Astrocyte (in vitro differentiated cells and primary cell): ENCODE measurements around the gene PROM1. TPM values are rescaled to one million over a fixed set of nuclear protein-coding genes. Genes with fewer than 3 reads are reported as not detected.

Experiments used
- DNase-seq: peaks from one replicate; pipeline ENCODE4 v3.0.0-alpha.2; 2010; ENCODE audit warnings: low read depth
- FAIRE-seq: peaks from 2 replicates; lab custom pipeline; 2011; peaks lifted over from hg19 to GRCh38; lab: Jason Lieb, UNC
- H2AFZ ChIP-seq: 2 replicates; pipeline ENCODE4 v1.6.0; 2012; ENCODE audit warnings: low read depth, low read length, inconsistent platforms
- H3K27ac ChIP-seq: 2 replicates; pipeline ENCODE4 v1.5.1; 2011; ENCODE audit warnings: low read depth, low read length, inconsistent platforms
- H3K27me3 ChIP-seq: 2 replicates; pipeline ENCODE4 v1.6.0; 2011; ENCODE audit warnings: low read length, inconsistent platforms; ENCODE audit not compliant: insufficient read depth
- H3K36me3 ChIP-seq: 2 replicates; pipeline ENCODE4 v1.5.1; 2011; ENCODE audit warnings: low read length, inconsistent platforms; ENCODE audit not compliant: insufficient read depth
- H3K4me1 ChIP-seq: 2 replicates; pipeline ENCODE4 v1.5.1; 2011; ENCODE audit warnings: low read length, inconsistent platforms; ENCODE audit not compliant: insufficient read depth
- H3K4me2 ChIP-seq: 2 replicates; pipeline ENCODE4 v1.6.0; 2012; ENCODE audit warnings: low read length, inconsistent platforms
- H3K4me3 ChIP-seq: 2 replicates; pipeline ENCODE4 v1.5.1; 2011; ENCODE audit warnings: low read depth, mild to moderate bottlenecking, low read length, inconsistent platforms; ENCODE audit not compliant: insufficient read depth
- H3K79me2 ChIP-seq: 2 replicates; pipeline ENCODE4 v1.6.0; 2012; ENCODE audit warnings: mild to moderate bottlenecking, low read length, inconsistent platforms; ENCODE audit not compliant: insufficient read depth
- H3K9ac ChIP-seq: 2 replicates; pipeline ENCODE4 v1.6.0; 2012; ENCODE audit warnings: mild to moderate bottlenecking, low read length, inconsistent platforms
- H3K9me3 ChIP-seq: 2 replicates; pipeline ENCODE4 v1.5.1; 2012; ENCODE audit warnings: low read depth, mild to moderate bottlenecking, low read length, inconsistent platforms; ENCODE audit not compliant: insufficient read depth
- H4K20me1 ChIP-seq: 2 replicates; pipeline ENCODE4 v1.6.0; 2012; ENCODE audit warnings: low read length, inconsistent platforms; ENCODE audit not compliant: insufficient read depth
- H3K27ac Mint-ChIP-seq: one replicate; pipeline ENCODE4 v1.8.0; 2021; ENCODE audit warnings: mild to moderate bottlenecking, mixed read lengths; ENCODE audit not compliant: unreplicated experiment
- H3K27me3 Mint-ChIP-seq: one replicate; pipeline ENCODE4 v1.8.0; 2021; ENCODE audit warnings: low read depth, mixed read lengths; ENCODE audit not compliant: unreplicated experiment
- H3K36me3 Mint-ChIP-seq: one replicate; pipeline ENCODE4 v1.8.0; 2021; ENCODE audit warnings: low read depth, mixed read lengths; ENCODE audit not compliant: unreplicated experiment
- H3K4me1 Mint-ChIP-seq: one replicate; pipeline ENCODE4 v1.8.0; 2021; ENCODE audit warnings: low read depth, mixed read lengths; ENCODE audit not compliant: unreplicated experiment
- H3K4me3 Mint-ChIP-seq: one replicate; pipeline ENCODE4 v1.8.0; 2021; ENCODE audit warnings: mild to moderate bottlenecking, moderate library complexity, mixed read lengths; ENCODE audit not compliant: unreplicated experiment
- H3K9me3 Mint-ChIP-seq: one replicate; pipeline ENCODE4 v1.8.0; 2021; ENCODE audit warnings: mild to moderate bottlenecking, mixed read lengths; ENCODE audit not compliant: unreplicated experiment
- EZH2 ChIP-seq: IDR thresholded peaks from 2 replicates; pipeline ENCODE4 v1.6.1; 2012; ENCODE audit warnings: mild to moderate bottlenecking, low read length, inconsistent platforms; ENCODE audit not compliant: insufficient read depth
- total RNA-seq: library from RNA; stranded (reverse); gene quantifications from 2 replicates; pipeline ENCODE4 v1.2.1, GENCODE V29; 2021
- TF ChIP-seq, protein P1 (sequence below): IDR thresholded peaks from 2 replicates; pipeline ENCODE4 v1.5.1; 2011; ENCODE audit warnings: low read depth, mild to moderate bottlenecking, inconsistent platforms, low read length, moderate library complexity; ENCODE audit not compliant: insufficient read depth

The PROM1 gene
- total RNA-seq, 1 donor from 2014 or later = 34.5 TPM

DNA sequence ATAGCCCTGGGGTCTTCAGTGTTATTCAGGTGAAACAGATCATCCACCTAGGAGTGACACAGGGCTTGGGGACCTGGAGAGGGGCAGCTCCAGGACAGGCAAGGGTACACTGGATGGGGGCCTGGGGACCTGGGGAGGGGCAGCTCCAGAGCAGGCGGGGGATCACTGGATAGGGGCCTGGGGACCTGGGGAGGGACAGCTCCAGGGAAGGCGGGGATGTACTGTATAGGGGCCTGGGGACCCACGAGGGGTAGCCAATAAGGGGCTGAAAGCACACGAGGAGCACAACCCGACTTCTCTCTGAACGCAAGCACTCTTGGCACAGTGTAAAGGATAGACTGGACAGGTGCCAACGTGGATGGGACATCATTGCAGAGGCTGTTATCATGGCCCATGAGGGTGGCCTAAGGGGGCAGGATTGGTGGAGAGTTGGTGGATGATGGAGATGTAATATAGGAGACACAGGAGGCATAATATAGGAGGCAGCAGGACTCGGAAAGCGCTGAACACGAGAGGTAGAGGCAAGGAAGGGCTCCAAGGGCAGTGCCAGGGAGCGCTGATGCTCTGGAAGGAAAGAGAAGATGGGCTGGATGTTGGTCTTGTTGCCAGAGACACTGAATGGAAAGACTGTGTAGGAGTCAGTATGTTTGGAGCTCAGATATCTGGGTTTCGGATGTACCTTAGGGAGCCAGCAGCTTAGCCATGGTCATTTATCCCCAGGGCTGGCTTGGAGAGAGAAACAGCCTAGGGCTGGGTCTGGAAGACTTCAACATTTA, 82.9 kb downstream of the PROM1 start:
- H3K4me1 ChIP-seq = peaks cover 2% of the 10 kb centered on the region
- DNase-seq (no peak), FAIRE-seq (no peak)
- no peak overlapping the region for H3K27ac ChIP-seq
- H3K79me2 ChIP-seq = no peaks in the 10 kb centered on the region
- no peaks in the 10 kb centered on the region for H3K9me3 Mint-ChIP-seq
- no peaks in the 10 kb centered on the region for H3K36me3 ChIP-seq
- no peaks in the 10 kb centered on the region for H3K27me3 Mint-ChIP-seq
- peak overlapping the region; percentile 48 for H2AFZ ChIP-seq
- peaks cover 6% of the 10 kb centered on the region for H3K27me3 ChIP-seq
- no peak overlapping the region for H3K27ac Mint-ChIP-seq
- no peak overlapping the region for H3K4me3 Mint-ChIP-seq
- H3K4me2 ChIP-seq = no peak overlapping the region
- no peaks in the 10 kb centered on the region for H4K20me1 ChIP-seq
- H3K36me3 Mint-ChIP-seq = no peaks in the 10 kb centered on the region
- H3K9me3 ChIP-seq = no peaks in the 10 kb centered on the region
- H3K4me3 ChIP-seq = no peak overlapping the region
- H3K9ac ChIP-seq = no peak overlapping the region
- peaks cover 5% of the 10 kb centered on the region for H3K4me1 Mint-ChIP-seq
- TF ChIP-seq, protein P1, sequence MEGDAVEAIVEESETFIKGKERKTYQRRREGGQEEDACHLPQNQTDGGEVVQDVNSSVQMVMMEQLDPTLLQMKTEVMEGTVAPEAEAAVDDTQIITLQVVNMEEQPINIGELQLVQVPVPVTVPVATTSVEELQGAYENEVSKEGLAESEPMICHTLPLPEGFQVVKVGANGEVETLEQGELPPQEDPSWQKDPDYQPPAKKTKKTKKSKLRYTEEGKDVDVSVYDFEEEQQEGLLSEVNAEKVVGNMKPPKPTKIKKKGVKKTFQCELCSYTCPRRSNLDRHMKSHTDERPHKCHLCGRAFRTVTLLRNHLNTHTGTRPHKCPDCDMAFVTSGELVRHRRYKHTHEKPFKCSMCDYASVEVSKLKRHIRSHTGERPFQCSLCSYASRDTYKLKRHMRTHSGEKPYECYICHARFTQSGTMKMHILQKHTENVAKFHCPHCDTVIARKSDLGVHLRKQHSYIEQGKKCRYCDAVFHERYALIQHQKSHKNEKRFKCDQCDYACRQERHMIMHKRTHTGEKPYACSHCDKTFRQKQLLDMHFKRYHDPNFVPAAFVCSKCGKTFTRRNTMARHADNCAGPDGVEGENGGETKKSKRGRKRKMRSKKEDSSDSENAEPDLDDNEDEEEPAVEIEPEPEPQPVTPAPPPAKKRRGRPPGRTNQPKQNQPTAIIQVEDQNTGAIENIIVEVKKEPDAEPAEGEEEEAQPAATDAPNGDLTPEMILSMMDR = no peak
- no peak for TF ChIP-seq EZH2

DNA sequence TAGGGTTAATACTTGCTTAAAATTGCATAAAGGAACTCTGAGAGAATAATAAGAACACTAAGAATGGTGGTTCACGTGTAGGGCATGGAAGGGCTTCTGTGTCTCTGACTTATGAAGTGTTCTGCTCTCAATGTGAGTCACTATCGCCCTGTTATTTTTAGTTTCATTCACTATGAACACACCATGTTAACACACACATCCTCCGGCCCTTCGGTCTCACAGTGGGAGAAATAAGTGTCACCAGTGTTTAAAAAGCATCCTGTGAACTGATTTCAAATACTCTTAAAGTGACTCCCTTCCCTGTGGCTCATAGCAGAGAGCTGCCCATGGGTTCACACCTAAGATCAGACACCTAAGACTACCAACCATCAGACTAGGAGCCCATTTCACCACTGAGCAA, 87.0 kb downstream of the PROM1 start:
- Histone ChIP-seq H3K9me3 (no peaks in the 10 kb centered on the region), H3K9ac (no peak overlapping the region), H3K27ac (no peak overlapping the region), H3K79me2 (no peaks in the 10 kb centered on the region), H3K4me2 (no peak overlapping the region), H3K27me3 (peaks cover 5% of the 10 kb centered on the region), H3K36me3 (no peaks in the 10 kb centered on the region), H4K20me1 (no peaks in the 10 kb centered on the region), H2AFZ (no peak overlapping the region), H3K4me3 (no peak overlapping the region), H3K4me1 (peaks cover 2% of the 10 kb centered on the region)
- H3K9me3 Mint-ChIP-seq = peaks cover 2% of the 10 kb centered on the region
- no peak overlapping the region for H3K27ac Mint-ChIP-seq
- no peak for TF ChIP-seq EZH2
- TF ChIP-seq, protein P1 = no peak
- DNase-seq (no peak), FAIRE-seq (peak; percentile 5)
- no peak overlapping the region for H3K4me3 Mint-ChIP-seq
- peaks cover 5% of the 10 kb centered on the region for H3K4me1 Mint-ChIP-seq
- peaks cover 5% of the 10 kb centered on the region for H3K36me3 Mint-ChIP-seq
- no peaks in the 10 kb centered on the region for H3K27me3 Mint-ChIP-seq

DNA sequence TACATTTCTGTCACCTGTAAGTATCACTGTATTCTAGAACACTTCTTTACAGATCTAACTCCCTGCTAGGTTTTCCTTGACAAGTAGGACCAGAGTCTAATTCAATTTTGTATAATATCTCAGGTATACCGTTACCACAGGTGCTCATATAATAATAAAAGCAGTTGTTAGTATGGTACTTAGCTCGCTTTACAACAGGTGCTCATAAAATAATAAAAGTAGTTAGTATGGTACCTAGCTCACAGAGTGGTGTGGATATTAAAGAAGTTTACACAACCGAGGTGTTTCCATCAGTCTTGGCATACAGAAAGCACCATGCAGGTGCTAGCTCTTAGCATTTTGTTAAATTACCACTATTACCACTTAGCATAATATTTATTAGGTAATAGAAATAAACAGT, 88.0 kb downstream of the PROM1 start:
- Histone ChIP-seq H3K27me3 (peaks cover 5% of the 10 kb centered on the region), H3K4me1 (peaks cover 2% of the 10 kb centered on the region), H3K79me2 (no peaks in the 10 kb centered on the region), H3K36me3 (no peaks in the 10 kb centered on the region), H3K9ac (no peak overlapping the region), H3K4me3 (no peak overlapping the region), H4K20me1 (no peaks in the 10 kb centered on the region), H2AFZ (no peak overlapping the region), H3K27ac (no peak overlapping the region), H3K9me3 (no peaks in the 10 kb centered on the region), H3K4me2 (no peak overlapping the region)
- TF ChIP-seq, protein P1 = no peak
- TF ChIP-seq EZH2 = no peak
- peaks cover 6% of the 10 kb centered on the region for H3K4me1 Mint-ChIP-seq
- DNase-seq (no peak), FAIRE-seq (no peak)
- H3K27ac Mint-ChIP-seq = no peak overlapping the region
- no peaks in the 10 kb centered on the region for H3K27me3 Mint-ChIP-seq
- H3K9me3 Mint-ChIP-seq = peaks cover 2% of the 10 kb centered on the region
- H3K36me3 Mint-ChIP-seq = peaks cover 7% of the 10 kb centered on the region
- no peak overlapping the region for H3K4me3 Mint-ChIP-seq
